Measurements from ENCODE around the gene HOMER3. TPM values are rescaled to one million over a fixed set of nuclear protein-coding genes. Genes with fewer than 3 reads are reported as not detected.
A peak's percentile ranks its signal among the peaks of the same experiment; 100 is the strongest.

HOMER3 gene
- total RNA-seq (2021; ENCODE audit: unreplicated experiment), result 58.9 TPM
- polyA plus RNA-seq (2012; ENCODE audit: insufficient read length), result 61.8 TPM
- Bru-seq, nascent RNA, result percentile 62 among the genes with signal in this experiment
- BruChase-seq, experiment 1, labeled RNA remaining after a 2-hour chase, result percentile 67 among the genes with signal in this experiment
- BruChase-seq, experiment 2, labeled RNA remaining after a 6-hour chase, result percentile 69 among the genes with signal in this experiment
- long read RNA-seq, transcript HOMER3-202 (10 exons, 1,557 nt), result major isoform, 79 of 119 reads
- long read RNA-seq, partial matches to known transcripts, result 6 of 119 reads
- long read RNA-seq, other reads (novel, unspliced or antisense), result 33 of 119 reads

DNA sequence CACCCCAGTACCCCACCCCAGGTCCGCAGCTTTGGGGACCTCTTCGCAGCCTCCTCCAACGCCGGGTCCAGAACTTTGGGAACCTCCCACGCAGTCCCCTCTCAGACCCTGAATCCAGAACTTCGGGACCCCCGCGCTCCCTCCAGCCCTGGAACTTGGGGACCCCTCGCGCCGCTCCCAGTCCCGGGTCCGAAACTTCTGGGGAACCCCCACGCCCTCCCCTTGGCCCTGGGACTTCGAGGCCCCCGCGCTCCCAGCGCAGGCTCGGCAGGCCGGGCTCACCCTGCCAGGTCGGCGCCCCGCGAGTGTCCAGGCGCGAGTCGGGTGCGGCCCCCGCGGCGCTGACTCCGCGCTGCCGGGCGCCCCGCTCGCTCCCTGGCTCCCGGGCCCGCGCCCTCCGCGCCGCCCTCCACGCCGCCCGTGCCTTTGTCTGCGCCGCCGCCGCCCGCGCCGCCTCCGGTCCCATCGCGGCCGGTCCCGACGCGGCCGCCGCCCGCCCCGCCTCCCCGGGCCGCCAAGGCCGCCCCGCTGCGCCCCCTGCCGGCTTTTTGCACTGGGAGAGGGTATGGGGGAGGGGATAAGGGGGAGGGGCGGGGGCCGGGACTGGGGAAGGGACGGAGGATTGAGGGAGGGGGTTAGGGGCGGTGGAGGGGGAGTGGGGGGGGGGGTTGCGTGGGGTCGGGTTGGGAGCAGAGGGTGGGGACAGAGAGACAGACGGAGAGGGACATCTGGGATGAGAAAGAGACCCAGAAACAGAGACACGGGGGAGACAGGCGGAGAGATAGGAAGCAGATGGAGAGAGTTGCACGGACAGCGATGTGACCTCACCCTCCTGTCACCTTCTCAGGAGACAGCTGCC, at the start of gene HOMER3:
HOMER3 (minus strand) TSS at position 449 of the 859 bp plus-strand sequence. CDS start 2,235 bp downstream, outside the sequence.
- no peak for DNase-seq (ENCODE audit: low read depth, low spot score)

DNA sequence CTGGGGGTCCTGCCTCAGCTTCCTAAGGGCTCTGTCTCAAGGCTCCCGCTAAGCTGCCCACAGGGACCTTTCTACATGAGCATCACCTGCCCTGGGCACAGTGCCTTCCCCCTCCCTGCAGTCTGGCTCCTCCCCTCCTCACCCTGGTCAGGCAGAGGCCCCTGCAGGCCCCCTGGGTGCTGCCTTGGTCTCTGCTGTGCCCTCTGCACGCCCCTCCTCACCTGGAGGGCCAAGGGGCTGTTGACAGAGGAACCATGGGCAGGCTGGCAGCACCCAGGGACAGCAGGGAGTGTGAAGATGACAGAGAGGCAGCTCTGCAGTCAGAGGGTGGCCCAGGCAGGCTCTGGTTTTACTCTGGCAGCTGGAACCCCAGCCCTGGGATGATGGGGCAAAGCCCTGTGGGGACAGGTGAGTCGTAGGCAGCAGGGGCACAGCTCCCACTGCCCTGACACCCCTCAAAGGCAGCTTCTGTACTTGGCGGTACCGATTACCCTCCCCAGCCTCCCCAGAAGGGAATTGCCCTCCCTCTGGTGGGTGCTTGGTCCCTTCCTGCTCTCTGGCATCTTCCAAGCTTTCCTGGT, 49.2 kb upstream of the HOMER3 start:
- in situ Hi-C loops (cut with HindIII; ENCODE audit: low pct_unique_long_range_greater_than_20kb, low sequenced_read_pairs), result no loop called here
- BruUV-seq (replicated peaks), result no TSS peak
- no peak overlapping the region for H3K4me3 ChIP-seq (ENCODE audit: low read depth in 2 of 2, low read length in 2 of 2)
- no peaks in the 10 kb centered on the region; the same call in 1 of the 2 replicates for H3K36me3 ChIP-seq (ENCODE audit: control insufficient read depth, insufficient read depth, low read length)
- intact Hi-C loops (cut with micrococcal nuclease; ENCODE audit: unreplicated experiment), result no loop called here
- no peaks in the 10 kb centered on the region for H3K9me3 ChIP-seq (ENCODE audit: control insufficient read depth, insufficient read depth, low read depth, low read length)
- peak; percentile 33 for ATAC-seq
- H3K27me3 ChIP-seq (ENCODE audit: control insufficient read depth, insufficient read depth, low read length), result no peaks in the 10 kb centered on the region
- no peak for DNase-seq (ENCODE audit: low read depth, low spot score)
- TF ChIP-seq, protein P1, sequence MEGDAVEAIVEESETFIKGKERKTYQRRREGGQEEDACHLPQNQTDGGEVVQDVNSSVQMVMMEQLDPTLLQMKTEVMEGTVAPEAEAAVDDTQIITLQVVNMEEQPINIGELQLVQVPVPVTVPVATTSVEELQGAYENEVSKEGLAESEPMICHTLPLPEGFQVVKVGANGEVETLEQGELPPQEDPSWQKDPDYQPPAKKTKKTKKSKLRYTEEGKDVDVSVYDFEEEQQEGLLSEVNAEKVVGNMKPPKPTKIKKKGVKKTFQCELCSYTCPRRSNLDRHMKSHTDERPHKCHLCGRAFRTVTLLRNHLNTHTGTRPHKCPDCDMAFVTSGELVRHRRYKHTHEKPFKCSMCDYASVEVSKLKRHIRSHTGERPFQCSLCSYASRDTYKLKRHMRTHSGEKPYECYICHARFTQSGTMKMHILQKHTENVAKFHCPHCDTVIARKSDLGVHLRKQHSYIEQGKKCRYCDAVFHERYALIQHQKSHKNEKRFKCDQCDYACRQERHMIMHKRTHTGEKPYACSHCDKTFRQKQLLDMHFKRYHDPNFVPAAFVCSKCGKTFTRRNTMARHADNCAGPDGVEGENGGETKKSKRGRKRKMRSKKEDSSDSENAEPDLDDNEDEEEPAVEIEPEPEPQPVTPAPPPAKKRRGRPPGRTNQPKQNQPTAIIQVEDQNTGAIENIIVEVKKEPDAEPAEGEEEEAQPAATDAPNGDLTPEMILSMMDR (IDR thresholded peaks at IDR 0.05), result no peak
- TF ChIP-seq, protein P2, sequence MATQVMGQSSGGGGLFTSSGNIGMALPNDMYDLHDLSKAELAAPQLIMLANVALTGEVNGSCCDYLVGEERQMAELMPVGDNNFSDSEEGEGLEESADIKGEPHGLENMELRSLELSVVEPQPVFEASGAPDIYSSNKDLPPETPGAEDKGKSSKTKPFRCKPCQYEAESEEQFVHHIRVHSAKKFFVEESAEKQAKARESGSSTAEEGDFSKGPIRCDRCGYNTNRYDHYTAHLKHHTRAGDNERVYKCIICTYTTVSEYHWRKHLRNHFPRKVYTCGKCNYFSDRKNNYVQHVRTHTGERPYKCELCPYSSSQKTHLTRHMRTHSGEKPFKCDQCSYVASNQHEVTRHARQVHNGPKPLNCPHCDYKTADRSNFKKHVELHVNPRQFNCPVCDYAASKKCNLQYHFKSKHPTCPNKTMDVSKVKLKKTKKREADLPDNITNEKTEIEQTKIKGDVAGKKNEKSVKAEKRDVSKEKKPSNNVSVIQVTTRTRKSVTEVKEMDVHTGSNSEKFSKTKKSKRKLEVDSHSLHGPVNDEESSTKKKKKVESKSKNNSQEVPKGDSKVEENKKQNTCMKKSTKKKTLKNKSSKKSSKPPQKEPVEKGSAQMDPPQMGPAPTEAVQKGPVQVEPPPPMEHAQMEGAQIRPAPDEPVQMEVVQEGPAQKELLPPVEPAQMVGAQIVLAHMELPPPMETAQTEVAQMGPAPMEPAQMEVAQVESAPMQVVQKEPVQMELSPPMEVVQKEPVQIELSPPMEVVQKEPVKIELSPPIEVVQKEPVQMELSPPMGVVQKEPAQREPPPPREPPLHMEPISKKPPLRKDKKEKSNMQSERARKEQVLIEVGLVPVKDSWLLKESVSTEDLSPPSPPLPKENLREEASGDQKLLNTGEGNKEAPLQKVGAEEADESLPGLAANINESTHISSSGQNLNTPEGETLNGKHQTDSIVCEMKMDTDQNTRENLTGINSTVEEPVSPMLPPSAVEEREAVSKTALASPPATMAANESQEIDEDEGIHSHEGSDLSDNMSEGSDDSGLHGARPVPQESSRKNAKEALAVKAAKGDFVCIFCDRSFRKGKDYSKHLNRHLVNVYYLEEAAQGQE (IDR thresholded peaks at IDR 0.05; ENCODE audit: insufficient read depth in 1 of 2, low read depth in 2 of 2, low read length in 1 of 2), result no peak
- no peak for TF ChIP-seq TCF7L2 (IDR thresholded peaks at IDR 0.05; ENCODE audit: low read depth, low read length)
- no peak; the same call in 1 of the 2 replicates for TF ChIP-seq POLR2AphosphoS5 (IDR thresholded peaks at IDR 0.05; ENCODE audit: low read depth, low read length)
- no peak for TF ChIP-seq SIN3A (IDR thresholded peaks at IDR 0.05; ENCODE audit: borderline replicate concordance, insufficient read depth, low read depth, low read length)
- ChIA-PET CTCF (no interaction called here), POLR2A (interaction anchor here (0.5 kb wide), 2 partner anchors 14 to 16 kb away, joined by 4 to 8 read pairs; no protein-coding TSS in a partner anchor)
- H3K27ac ChIP-seq (ENCODE audit: low read length), result no peak overlapping the region
- H3K4me1 ChIP-seq (ENCODE audit: control insufficient read depth, insufficient read depth, low read length), result no peaks in the 10 kb centered on the region; the same call in 1 of the 2 replicates

More for the DNA sequence above, at the start of gene HOMER3:
- intact Hi-C loops (cut with micrococcal nuclease; ENCODE audit: unreplicated experiment), result no loop called here
- ChIA-PET POLR2A (no interaction called here), CTCF (interaction anchor here (0.6 kb wide), 1 partner anchor 279 kb away, joined by 3 read pairs; no protein-coding TSS in a partner anchor)
- no peaks in the 10 kb centered on the region for H3K27me3 ChIP-seq (ENCODE audit: control insufficient read depth, insufficient read depth, low read length)
- TF ChIP-seq, protein P1 (IDR thresholded peaks at IDR 0.05), result peak; percentile 82; the same call in 1 of the 2 replicates
- no peak for TF ChIP-seq SIN3A (IDR thresholded peaks at IDR 0.05; ENCODE audit: borderline replicate concordance, insufficient read depth, low read depth, low read length)
- no peak for TF ChIP-seq TCF7L2 (IDR thresholded peaks at IDR 0.05; ENCODE audit: low read depth, low read length)
- in situ Hi-C loops (cut with HindIII; ENCODE audit: low pct_unique_long_range_greater_than_20kb, low sequenced_read_pairs), result no loop called here
- no peaks in the 10 kb centered on the region for H3K9me3 ChIP-seq (ENCODE audit: control insufficient read depth, insufficient read depth, low read depth, low read length)
- peaks cover 2% of the 10 kb centered on the region; the same call in 1 of the 2 replicates for H3K36me3 ChIP-seq (ENCODE audit: control insufficient read depth, insufficient read depth, low read length)
- peak within 1 kb of the TSS; percentile 77 for H3K27ac ChIP-seq (ENCODE audit: low read length)
- peak; percentile 89 for ATAC-seq
- H3K4me3 ChIP-seq (ENCODE audit: low read depth in 2 of 2, low read length in 2 of 2), result peak within 1 kb of the TSS; percentile 69 to 74
- peaks cover 5% of the 10 kb centered on the region for H3K4me1 ChIP-seq (ENCODE audit: control insufficient read depth, insufficient read depth, low read length)
- BruUV-seq (replicated peaks), result no TSS peak

Data from Panc1 (cell line).